SK-N-MC (cell line): ENCODE results near the gene PTPRK.

Source experiments
- EZH2 ChIP-seq: fragments of 200-600 bp; sonication (generic); IDR thresholded peaks from one replicate; pipeline ENCODE4 v1.6.1; 2017; ENCODE audit warnings: antibody characterized with exemption
- POLR2AphosphoS5 ChIP-seq: IDR thresholded peaks from 2 replicates; pipeline ENCODE4 v1.6.1; 2012; ENCODE audit warnings: mild to moderate bottlenecking, low read depth, low read length, borderline replicate concordance

DNA sequence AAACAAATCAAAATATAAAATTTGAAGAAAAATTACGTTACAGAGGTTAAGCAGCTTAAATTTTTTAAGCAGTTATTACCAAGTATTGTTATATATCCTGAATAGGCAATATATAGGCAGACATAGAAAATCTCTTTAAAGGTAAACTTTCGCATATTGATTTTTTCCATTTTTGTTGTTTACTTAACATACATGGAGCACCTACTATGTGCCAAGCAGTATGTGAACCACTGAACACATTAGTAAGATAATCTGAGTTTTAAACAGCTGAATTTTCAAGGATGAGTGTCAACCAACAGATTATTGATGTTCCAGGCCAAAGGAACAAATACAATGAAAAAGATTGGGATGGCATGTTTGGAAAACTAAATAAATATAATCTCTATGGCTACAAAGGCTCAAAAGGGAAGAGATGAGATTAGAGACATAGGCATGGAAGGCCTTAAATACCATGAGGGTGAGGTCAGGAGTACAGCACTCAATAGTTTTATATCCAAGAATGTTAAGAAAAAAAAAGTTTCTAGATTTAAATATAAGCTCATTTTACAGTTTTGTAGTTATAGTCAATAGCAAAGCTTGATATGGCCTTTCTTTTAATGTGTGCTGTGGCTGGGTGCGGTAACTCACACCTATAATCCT, 277.5 kb downstream of the PTPRK start:
- no peak for TF ChIP-seq POLR2AphosphoS5
- no peak for TF ChIP-seq EZH2
